ENCODE results near the gene RIC8B.

The RIC8B gene

DNA sequence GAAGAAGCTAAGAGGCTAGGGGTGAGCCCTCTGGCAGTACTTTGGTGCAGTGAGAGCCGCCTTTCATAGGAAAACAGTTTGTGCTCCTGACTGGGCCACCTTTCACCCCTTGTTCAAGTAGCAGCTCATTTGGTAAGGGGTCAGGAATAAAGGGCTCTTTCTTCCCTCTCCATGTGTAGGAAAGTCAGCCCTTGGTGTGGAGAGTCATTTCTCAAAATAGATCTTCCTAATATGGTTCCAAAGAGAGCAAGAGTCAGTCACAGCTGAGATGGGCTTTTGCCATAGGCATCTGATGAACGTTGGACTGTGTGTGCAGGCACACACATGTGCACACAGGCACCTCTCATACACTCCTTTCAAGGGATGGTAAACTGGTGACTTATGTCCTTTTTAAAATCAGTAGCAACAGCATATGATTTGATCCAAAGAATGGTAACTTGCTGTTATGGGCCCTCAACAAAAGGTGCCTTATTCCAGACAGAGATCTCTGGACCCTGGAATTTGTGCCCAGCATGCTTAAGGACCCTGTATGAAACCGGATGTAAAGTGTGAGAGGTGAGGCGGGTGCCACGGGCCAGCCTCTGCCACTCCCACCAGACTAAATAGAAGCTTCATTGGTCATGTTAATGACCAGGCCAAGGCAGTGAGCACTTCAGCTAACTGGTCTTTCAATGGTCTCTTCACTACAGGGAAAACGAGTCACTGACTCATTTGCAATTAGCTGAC lies 16.7 kb upstream of the RIC8B start:
- DNase-seq (ENCODE audit: insufficient read length, low spot score) (no peak), FAIRE-seq (no peak)
- TF ChIP-seq PAX5 (IDR thresholded peaks at IDR 0.05; ENCODE audit: insufficient read depth, low read length, severe bottlenecking) (no peak), TAF1 (IDR thresholded peaks at IDR 0.05; ENCODE audit: low read depth, low read length) (no peak), POLR2A (IDR thresholded peaks at IDR 0.05; ENCODE audit: low read depth, low read length) (no peak), POLR2AphosphoS5 (IDR thresholded peaks at IDR 0.05; ENCODE audit: low read depth, low read length) (no peak), POU2F2 (IDR thresholded peaks at IDR 0.05; ENCODE audit: low read depth, low read length) (no peak), SPI1 (IDR thresholded peaks at IDR 0.05; ENCODE audit: low read depth, low read length) (no peak)

DNA sequence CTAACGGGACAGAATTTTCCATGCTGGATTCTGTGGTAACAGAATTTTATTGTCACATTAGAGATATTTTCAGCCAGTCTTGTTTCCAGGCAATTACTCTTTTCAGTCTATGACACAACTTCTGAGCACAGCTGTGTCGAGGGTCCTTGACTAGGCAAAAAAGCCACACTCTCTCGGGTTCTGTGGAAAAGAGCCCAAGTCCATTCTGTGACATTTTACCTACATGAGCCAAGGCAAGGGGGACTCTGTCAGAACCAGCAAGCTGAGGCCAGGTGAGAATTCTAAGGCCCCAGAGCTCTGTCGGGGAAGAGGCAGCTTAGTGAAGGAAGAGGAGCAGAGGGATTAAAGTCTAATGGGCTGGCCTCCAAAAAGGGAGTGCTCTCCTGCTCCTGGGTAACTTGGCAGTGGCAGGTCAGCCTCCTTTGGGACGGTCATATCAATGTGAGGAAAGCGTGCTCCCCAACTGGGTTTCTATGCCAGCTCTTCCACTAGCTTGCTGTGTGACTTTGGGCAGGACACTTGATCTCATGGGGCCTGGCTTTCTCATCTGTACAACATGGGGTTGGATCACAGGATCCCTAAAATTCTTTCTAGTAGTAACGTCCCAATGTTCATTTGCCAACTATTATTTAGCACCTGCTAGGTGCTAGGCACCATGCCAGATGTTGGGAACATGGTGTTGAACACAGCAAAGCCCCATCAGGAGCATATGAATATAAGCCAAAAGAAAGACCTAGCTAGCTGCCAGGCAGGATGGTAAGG lies 16.0 kb upstream of the RIC8B start:
- FAIRE-seq = no peak
- TF ChIP-seq PAX5 (IDR thresholded peaks at IDR 0.05; ENCODE audit: insufficient read depth, low read length, severe bottlenecking) (no peak), TAF1 (IDR thresholded peaks at IDR 0.05; ENCODE audit: low read depth, low read length) (no peak), POLR2AphosphoS5 (IDR thresholded peaks at IDR 0.05; ENCODE audit: low read depth, low read length) (no peak), SPI1 (IDR thresholded peaks at IDR 0.05; ENCODE audit: low read depth, low read length) (no peak), POLR2A (IDR thresholded peaks at IDR 0.05; ENCODE audit: low read depth, low read length) (no peak), POU2F2 (IDR thresholded peaks at IDR 0.05; ENCODE audit: low read depth, low read length) (no peak)
- DNase-seq (ENCODE audit: insufficient read length, low spot score) = no peak

DNA sequence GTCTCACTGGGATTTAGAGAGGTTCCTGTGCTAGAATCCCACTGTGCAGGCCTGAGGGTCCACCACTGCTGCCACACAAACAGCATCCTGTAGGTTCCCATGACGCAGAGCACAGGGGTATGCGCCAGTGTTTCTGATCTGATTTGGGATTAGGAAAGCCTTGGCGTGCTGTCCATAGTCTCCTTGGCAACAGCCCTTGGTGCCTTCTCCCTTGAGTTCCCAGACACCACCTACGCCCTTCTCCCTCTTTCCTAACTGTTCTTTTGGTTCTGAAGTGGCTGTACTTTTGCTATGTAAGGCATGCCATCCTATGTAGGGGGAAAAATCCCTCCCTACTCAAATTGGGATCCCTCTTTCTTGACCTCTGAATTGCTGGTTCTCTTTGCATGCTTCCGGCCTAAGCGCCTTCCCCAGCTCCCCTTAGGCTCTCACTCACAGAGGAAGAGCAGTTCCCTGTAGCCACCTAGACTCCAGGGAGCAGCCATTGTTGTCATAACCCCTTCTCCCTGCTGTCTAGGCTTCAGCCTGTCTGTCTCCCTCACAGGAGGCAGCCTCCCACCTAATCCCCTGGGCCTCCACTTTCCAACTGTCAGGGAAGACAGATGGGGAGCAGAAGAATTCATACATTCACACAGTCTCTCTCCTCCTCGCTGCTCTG lies 14.8 kb upstream of the RIC8B start:
- FAIRE-seq = no peak
- no peak for DNase-seq (ENCODE audit: insufficient read length, low spot score)
- TF ChIP-seq TAF1 (IDR thresholded peaks at IDR 0.05; ENCODE audit: low read depth, low read length) (no peak), POLR2A (IDR thresholded peaks at IDR 0.05; ENCODE audit: low read depth, low read length) (no peak; the same call in 1 of the 2 replicates), POU2F2 (IDR thresholded peaks at IDR 0.05; ENCODE audit: low read depth, low read length) (no peak), POLR2AphosphoS5 (IDR thresholded peaks at IDR 0.05; ENCODE audit: low read depth, low read length) (no peak), PAX5 (IDR thresholded peaks at IDR 0.05; ENCODE audit: insufficient read depth, low read length, severe bottlenecking) (no peak)

DNA sequence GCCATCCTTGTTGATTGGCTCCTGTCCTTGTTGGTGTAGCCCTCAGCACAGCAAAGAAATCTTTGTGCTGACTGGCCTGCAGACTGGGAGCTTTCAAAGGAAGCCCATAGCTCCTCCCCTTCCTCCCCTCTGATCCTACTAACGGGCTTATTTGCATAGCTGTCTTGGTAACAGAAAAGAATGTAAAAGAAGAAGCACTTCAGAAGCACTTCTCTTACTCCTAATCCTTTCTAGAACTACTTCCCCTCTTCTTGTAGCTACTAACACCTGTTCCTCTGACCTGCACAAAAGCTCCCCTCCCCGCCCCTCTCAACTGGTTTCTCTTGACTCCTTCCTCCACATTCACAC lies 14.3 kb upstream of the RIC8B start:
- FAIRE-seq (peak; percentile 90), DNase-seq (ENCODE audit: insufficient read length, low spot score) (peak; percentile 47)
- TF ChIP-seq POLR2AphosphoS5 (IDR thresholded peaks at IDR 0.05; ENCODE audit: low read depth, low read length) (no peak), SPI1 (IDR thresholded peaks at IDR 0.05; ENCODE audit: low read depth, low read length) (peak; percentile 65), TAF1 (IDR thresholded peaks at IDR 0.05; ENCODE audit: low read depth, low read length) (no peak), PAX5 (IDR thresholded peaks at IDR 0.05; ENCODE audit: insufficient read depth, low read length, severe bottlenecking) (no peak), POLR2A (IDR thresholded peaks at IDR 0.05; ENCODE audit: low read depth, low read length) (peak; percentile 58; the same call in 1 of the 2 replicates), POU2F2 (IDR thresholded peaks at IDR 0.05; ENCODE audit: low read depth, low read length) (peak; percentile 60; the same call in 1 of the 2 replicates)

DNA sequence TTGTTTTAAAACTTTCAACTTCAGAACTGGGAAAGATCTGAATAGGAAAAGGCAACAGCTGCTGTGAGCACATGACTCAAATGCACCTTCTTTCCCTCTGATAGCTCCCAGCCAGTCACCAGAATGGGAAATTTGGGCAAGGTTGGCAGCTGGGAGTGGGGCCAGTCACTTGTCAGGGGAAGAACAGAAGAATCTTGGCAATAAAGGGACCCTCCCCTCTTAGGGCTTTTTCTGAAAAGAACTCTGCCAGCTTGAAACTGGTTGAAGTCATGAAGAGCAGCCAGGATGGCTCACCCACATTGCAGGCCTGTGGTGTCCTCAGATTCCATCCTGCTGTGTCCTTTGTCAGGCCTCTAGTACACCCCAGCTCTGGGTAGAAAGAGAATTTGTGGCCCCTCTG lies 10.3 kb upstream of the RIC8B start:
- no peak for TF ChIP-seq TAF1 (IDR thresholded peaks at IDR 0.05; ENCODE audit: low read depth, low read length)
- no peak for TF ChIP-seq POLR2A (IDR thresholded peaks at IDR 0.05; ENCODE audit: low read depth, low read length)
- DNase-seq (ENCODE audit: insufficient read length, low spot score) (no peak), FAIRE-seq (no peak)

DNA sequence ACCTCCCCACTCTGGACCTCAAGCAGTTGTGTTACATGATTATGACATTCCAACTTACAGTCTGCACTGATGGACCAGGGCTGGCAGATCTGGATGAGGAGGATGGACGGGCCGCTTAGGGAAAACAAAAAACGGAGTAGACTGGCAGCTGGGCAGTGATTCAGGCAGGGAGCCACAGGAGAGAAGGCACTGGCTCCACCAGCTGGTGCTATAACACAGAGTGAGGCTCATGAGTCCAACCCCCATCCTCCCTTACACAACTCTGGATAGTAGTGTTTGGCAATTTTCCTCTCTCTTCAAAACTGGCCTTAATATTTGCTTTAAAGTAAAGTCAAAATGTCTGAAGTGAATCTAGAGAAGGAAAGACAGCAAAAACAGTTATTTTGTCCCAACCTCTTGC lies 9.7 kb upstream of the RIC8B start:
- FAIRE-seq (no peak), DNase-seq (ENCODE audit: insufficient read length, low spot score) (no peak)

DNA sequence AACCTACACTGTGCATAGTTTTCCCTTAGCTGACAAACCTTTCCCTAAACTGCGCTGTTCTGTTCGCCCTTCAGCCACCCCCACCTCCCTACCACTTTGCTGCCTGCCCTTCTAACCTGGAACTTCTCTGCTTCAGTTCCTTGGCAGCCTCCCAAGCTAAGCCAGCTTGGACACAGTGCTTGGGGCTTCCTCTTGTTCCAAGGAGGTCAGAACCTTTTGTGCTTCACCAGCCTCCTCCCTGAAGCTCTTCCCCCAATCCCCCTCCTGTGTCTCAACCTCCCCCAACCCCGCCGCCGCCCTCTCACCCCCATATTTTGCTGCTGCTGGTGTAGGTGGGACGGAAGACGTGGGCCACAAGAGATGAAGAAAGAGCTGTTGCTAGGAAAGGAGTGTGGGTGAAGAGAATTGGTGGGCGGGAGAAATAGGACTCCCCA lies 8.1 kb upstream of the RIC8B start:
- FAIRE-seq (no peak), DNase-seq (ENCODE audit: insufficient read length, low spot score) (no peak)
- TF ChIP-seq SPI1 (IDR thresholded peaks at IDR 0.05; ENCODE audit: low read depth, low read length) (no peak), TAF1 (IDR thresholded peaks at IDR 0.05; ENCODE audit: low read depth, low read length) (no peak), POLR2AphosphoS5 (IDR thresholded peaks at IDR 0.05; ENCODE audit: low read depth, low read length) (no peak), PAX5 (IDR thresholded peaks at IDR 0.05; ENCODE audit: insufficient read depth, low read length, severe bottlenecking) (no peak), POLR2A (IDR thresholded peaks at IDR 0.05; ENCODE audit: low read depth, low read length) (no peak), POU2F2 (IDR thresholded peaks at IDR 0.05; ENCODE audit: low read depth, low read length) (no peak)

More for the DNA sequence above, 9.7 kb upstream of the RIC8B start:
- TF ChIP-seq SPI1 (IDR thresholded peaks at IDR 0.05; ENCODE audit: low read depth, low read length) (no peak), PAX5 (IDR thresholded peaks at IDR 0.05; ENCODE audit: insufficient read depth, low read length, severe bottlenecking) (no peak), POU2F2 (IDR thresholded peaks at IDR 0.05; ENCODE audit: low read depth, low read length) (no peak), TAF1 (IDR thresholded peaks at IDR 0.05; ENCODE audit: low read depth, low read length) (no peak), POLR2A (IDR thresholded peaks at IDR 0.05; ENCODE audit: low read depth, low read length) (no peak), POLR2AphosphoS5 (IDR thresholded peaks at IDR 0.05; ENCODE audit: low read depth, low read length) (no peak)

DNA sequence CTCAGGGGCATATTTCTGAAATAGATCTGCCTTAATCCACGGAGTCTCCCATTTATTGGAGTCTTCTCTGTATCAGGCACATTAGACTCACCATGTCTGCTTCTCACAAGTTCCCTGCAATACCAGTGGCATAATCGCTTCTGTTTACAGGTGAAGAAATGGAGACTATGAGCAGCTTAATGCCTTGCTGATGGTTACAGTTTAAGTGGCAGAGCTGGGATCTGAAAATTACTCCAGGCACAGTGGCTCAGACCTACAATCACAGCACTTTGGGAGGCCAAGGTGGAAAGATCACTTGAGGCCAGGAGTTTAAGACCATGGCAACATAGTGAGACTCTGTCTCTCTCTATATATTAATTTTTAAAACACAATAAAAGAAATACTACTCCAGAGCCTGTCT lies 7.3 kb upstream of the RIC8B start:
- no peak for FAIRE-seq
- DNase-seq (ENCODE audit: insufficient read length, low spot score) = no peak
- TF ChIP-seq SPI1 (IDR thresholded peaks at IDR 0.05; ENCODE audit: low read depth, low read length) (no peak), POLR2A (IDR thresholded peaks at IDR 0.05; ENCODE audit: low read depth, low read length) (no peak), POU2F2 (IDR thresholded peaks at IDR 0.05; ENCODE audit: low read depth, low read length) (no peak), PAX5 (IDR thresholded peaks at IDR 0.05; ENCODE audit: insufficient read depth, low read length, severe bottlenecking) (no peak), POLR2AphosphoS5 (IDR thresholded peaks at IDR 0.05; ENCODE audit: low read depth, low read length) (no peak), TAF1 (IDR thresholded peaks at IDR 0.05; ENCODE audit: low read depth, low read length) (no peak)
